ENCODE results near the gene DMC1. TPM values are rescaled to one million over a fixed set of nuclear protein-coding genes. Genes with fewer than 3 reads are reported as not detected.

DMC1 gene
- total and polyA plus RNA-seq, 2 of the 4 experiments (the other 2 are of a cell fraction), result 0.18 to 0.38 TPM

- H4K91ac ChIP-seq (ENCODE audit: insufficient read depth, low read depth, low read length), result no peak overlapping the region
- H3K56ac ChIP-seq (ENCODE audit: extremely low read depth, insufficient read depth, low read length), result no peak overlapping the region
- H2BK120ac ChIP-seq (ENCODE audit: low read depth, low read length), result no peak overlapping the region
- peaks cover 89% of the 10 kb centered on the region for H4K20me1 ChIP-seq (ENCODE audit: insufficient read depth, low read length)
- no peak for TF ChIP-seq POLR2A (IDR thresholded peaks at IDR 0.05; ENCODE audit: low read depth, low read length)
- no peak for TF ChIP-seq MAZ (IDR thresholded peaks at IDR 0.05; ENCODE audit: borderline replicate concordance, low read depth, low read length)
- TF ChIP-seq USF2 (IDR thresholded peaks at IDR 0.05; ENCODE audit: low read depth, low read length), result no peak
- TF ChIP-seq RAD21 (IDR thresholded peaks at IDR 0.05; ENCODE audit: low read length), result no peak
- TF ChIP-seq SMC3 (IDR thresholded peaks at IDR 0.05; ENCODE audit: low read depth, low read length), result no peak
- no peak for TF ChIP-seq MXI1 (IDR thresholded peaks at IDR 0.05; ENCODE audit: borderline replicate concordance, low read depth, low read length)
- no peak for TF ChIP-seq CHD1 (IDR thresholded peaks at IDR 0.05; ENCODE audit: low read depth, low read length)
- no peak for TF ChIP-seq CEBPB (IDR thresholded peaks at IDR 0.05; ENCODE audit: low read depth, low read length)
- no peak for TF ChIP-seq MAFK (IDR thresholded peaks at IDR 0.05; ENCODE audit: low read depth, low read length)
- no peak for TF ChIP-seq ELK1 (IDR thresholded peaks at IDR 0.05; ENCODE audit: borderline replicate concordance, low read depth, low read length)
- H3K9ac ChIP-seq (ENCODE audit: low read depth, low read length), result no peak overlapping the region
- no peak overlapping the region for H4K5ac ChIP-seq (ENCODE audit: low read depth, low read length)
- H3K36me3 ChIP-seq (ENCODE audit: control insufficient read depth, insufficient read depth, low read length), result peaks cover 70% of the 10 kb centered on the region
- no peak overlapping the region for H3K27ac ChIP-seq (ENCODE audit: insufficient read depth, low read length)
- H3K9me3 ChIP-seq (ENCODE audit: control insufficient read depth, insufficient read depth, low read length), result no peaks in the 10 kb centered on the region
- no peak overlapping the region for H4K8ac ChIP-seq (ENCODE audit: low read depth in 2 of 2, low read length in 2 of 2)
- H2AK9ac ChIP-seq (replicated peaks; ENCODE audit: low read depth, low read length, poor library complexity), result no peak overlapping the region
- ATAC-seq (ENCODE audit: low read depth) (no peak), DNase-seq (no peak)
- POLR2A ChIA-PET (ENCODE audit: unreplicated experiment), result no interaction called here
- no peak overlapping the region for H3K4ac ChIP-seq (ENCODE audit: low read depth, low read length)
- intact Hi-C loops (cut with micrococcal nuclease) (no loop called here), in situ Hi-C loops (cut with MboI; ENCODE audit: low sequenced_read_pairs) (no loop called here), dilution Hi-C loops (cut with HindIII; ENCODE audit: low sequenced_read_pairs, unreplicated experiment) (no loop called here)
- peaks cover 11% of the 10 kb centered on the region for H3K9me1 ChIP-seq (ENCODE audit: insufficient read depth, low read length)
- H3K4me3 ChIP-seq (ENCODE audit: insufficient read depth, low read depth, low read length), result no peak overlapping the region
- no CpG with 5 or more reads among the region's 3 CpGs for WGBS, 2 experiments (ENCODE audit: extremely low coverage in 2 of 2, insufficient read length in 1 of 2)
- H2BK15ac ChIP-seq (ENCODE audit: low read depth, low read length), result no peak overlapping the region
- no peak overlapping the region for H3K4me2 ChIP-seq (ENCODE audit: low read depth, low read length)
- no TSS peak for BruUV-seq (replicated peaks)
- CTCF ChIA-PET, result no interaction called here
- no peak overlapping the region for H2AK5ac ChIP-seq (ENCODE audit: low read depth, low read length)
- no peak overlapping the region for H3K18ac ChIP-seq (ENCODE audit: low read depth, low read length)
- peaks cover 15% of the 10 kb centered on the region for H3K4me1 ChIP-seq (ENCODE audit: control insufficient read depth, insufficient read depth, low read length)
- H2BK5ac ChIP-seq (ENCODE audit: low read depth, low read length, poor library complexity, severe bottlenecking), result no peak overlapping the region
- H2AFZ ChIP-seq (replicated peaks; ENCODE audit: low read length, poor library complexity), result no peak overlapping the region
- peaks cover 15 to 55% of the 10 kb centered on the region in 2 experiments; a peak in 3 of 4 replicates for H3K79me1 ChIP-seq (ENCODE audit: low read depth in 1 of 2, low read length in 2 of 2)
- H3K14ac ChIP-seq (replicated peaks; ENCODE audit: low read depth, low read length), result no peak overlapping the region
- H2BK20ac ChIP-seq (ENCODE audit: low read depth, low read length), result no peak overlapping the region
- no peak overlapping the region for H3K23ac ChIP-seq (ENCODE audit: low read depth, low read length)
- no peaks in the 10 kb centered on the region for H3K27me3 ChIP-seq (ENCODE audit: control insufficient read depth, insufficient read depth, low read length)
These were observed 72.1 kb downstream of the DMC1 start for GRCh38 chr22:38497869-38498268.
